ENCODE measurements around the gene RBMXL3. TPM values are rescaled to one million over a fixed set of nuclear protein-coding genes. Genes with fewer than 3 reads are reported as not detected.

Gene RBMXL3
- total and polyA plus RNA-seq, 10 of the 15 experiments (the other 5 are each of a cell fraction or from before 2014, with no cell fraction given) = not detected

- RAD21 ChIA-PET (ENCODE audit: unreplicated experiment) = no interaction called here
- intact Hi-C loops (cut with micrococcal nuclease; ENCODE audit: unreplicated experiment) (no loop called here), in situ Hi-C loops (cut with MboI) (no loop called here)
- POLR2A ChIA-PET = no interaction called here
- H3K36me3 ChIP-seq (ENCODE audit: control insufficient read depth in 2 of 2, insufficient read depth in 2 of 2, low read length in 1 of 2) = no peaks in the 10 kb centered on the region
- no peak overlapping the region for H2AFZ ChIP-seq (ENCODE audit: control insufficient read depth, low read depth, low read length)
- no peaks in the 10 kb centered on the region for H3K79me2 ChIP-seq (ENCODE audit: control insufficient read depth, insufficient read depth, low read length)
- CTCF ChIA-PET = interaction anchor here (1.6 kb wide), 1 partner anchor 17 kb away, joined by 3 read pairs; no protein-coding TSS in a partner anchor
- TF ChIP-seq TARDBP (IDR thresholded peaks at IDR 0.05; ENCODE audit: borderline replicate concordance) = no peak
- TF ChIP-seq FOXM1 (IDR thresholded peaks at IDR 0.05; ENCODE audit: low read depth, low read length) = no peak
- TF ChIP-seq, protein P1, sequence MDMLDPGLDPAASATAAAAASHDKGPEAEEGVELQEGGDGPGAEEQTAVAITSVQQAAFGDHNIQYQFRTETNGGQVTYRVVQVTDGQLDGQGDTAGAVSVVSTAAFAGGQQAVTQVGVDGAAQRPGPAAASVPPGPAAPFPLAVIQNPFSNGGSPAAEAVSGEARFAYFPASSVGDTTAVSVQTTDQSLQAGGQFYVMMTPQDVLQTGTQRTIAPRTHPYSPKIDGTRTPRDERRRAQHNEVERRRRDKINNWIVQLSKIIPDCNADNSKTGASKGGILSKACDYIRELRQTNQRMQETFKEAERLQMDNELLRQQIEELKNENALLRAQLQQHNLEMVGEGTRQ (IDR thresholded peaks at IDR 0.05; ENCODE audit: borderline replicate concordance, low read depth, low read length) = no peak
- TF ChIP-seq SMAD5 (IDR thresholded peaks at IDR 0.05; ENCODE audit: low read depth) = no peak
- TF ChIP-seq SP1 (IDR thresholded peaks at IDR 0.05; ENCODE audit: low read depth, low read length) = no peak
- TF ChIP-seq, protein P2, sequence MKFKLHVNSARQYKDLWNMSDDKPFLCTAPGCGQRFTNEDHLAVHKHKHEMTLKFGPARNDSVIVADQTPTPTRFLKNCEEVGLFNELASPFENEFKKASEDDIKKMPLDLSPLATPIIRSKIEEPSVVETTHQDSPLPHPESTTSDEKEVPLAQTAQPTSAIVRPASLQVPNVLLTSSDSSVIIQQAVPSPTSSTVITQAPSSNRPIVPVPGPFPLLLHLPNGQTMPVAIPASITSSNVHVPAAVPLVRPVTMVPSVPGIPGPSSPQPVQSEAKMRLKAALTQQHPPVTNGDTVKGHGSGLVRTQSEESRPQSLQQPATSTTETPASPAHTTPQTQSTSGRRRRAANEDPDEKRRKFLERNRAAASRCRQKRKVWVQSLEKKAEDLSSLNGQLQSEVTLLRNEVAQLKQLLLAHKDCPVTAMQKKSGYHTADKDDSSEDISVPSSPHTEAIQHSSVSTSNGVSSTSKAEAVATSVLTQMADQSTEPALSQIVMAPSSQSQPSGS (IDR thresholded peaks at IDR 0.05; ENCODE audit: low read length) = no peak
- TF ChIP-seq SUPT20H (IDR thresholded peaks at IDR 0.05; ENCODE audit: borderline replicate concordance, control insufficient read depth, low read depth, low read length) = no peak
- no peak for TF ChIP-seq IRF5 (IDR thresholded peaks at IDR 0.05; ENCODE audit: borderline replicate concordance)
- TF ChIP-seq JUND (IDR thresholded peaks at IDR 0.05; ENCODE audit: low read depth, low read length) = no peak
- no peak for TF ChIP-seq JUNB (IDR thresholded peaks at IDR 0.05)
- no peak for TF ChIP-seq MEF2A (IDR thresholded peaks at IDR 0.05; ENCODE audit: insufficient read depth, low read depth, low read length)
- TF ChIP-seq, protein P3, sequence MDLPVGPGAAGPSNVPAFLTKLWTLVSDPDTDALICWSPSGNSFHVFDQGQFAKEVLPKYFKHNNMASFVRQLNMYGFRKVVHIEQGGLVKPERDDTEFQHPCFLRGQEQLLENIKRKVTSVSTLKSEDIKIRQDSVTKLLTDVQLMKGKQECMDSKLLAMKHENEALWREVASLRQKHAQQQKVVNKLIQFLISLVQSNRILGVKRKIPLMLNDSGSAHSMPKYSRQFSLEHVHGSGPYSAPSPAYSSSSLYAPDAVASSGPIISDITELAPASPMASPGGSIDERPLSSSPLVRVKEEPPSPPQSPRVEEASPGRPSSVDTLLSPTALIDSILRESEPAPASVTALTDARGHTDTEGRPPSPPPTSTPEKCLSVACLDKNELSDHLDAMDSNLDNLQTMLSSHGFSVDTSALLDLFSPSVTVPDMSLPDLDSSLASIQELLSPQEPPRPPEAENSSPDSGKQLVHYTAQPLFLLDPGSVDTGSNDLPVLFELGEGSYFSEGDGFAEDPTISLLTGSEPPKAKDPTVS (IDR thresholded peaks at IDR 0.05; ENCODE audit: low read depth, low read length) = no peak
- TF ChIP-seq ETV6 (conservative IDR thresholded peaks at IDR 0.05 in 1 of 2, IDR thresholded peaks at IDR 0.05 in 1 of 2; ENCODE audit: borderline replicate concordance in 1 of 2, low read depth in 1 of 2) = no peak
- TF ChIP-seq, protein P4, sequence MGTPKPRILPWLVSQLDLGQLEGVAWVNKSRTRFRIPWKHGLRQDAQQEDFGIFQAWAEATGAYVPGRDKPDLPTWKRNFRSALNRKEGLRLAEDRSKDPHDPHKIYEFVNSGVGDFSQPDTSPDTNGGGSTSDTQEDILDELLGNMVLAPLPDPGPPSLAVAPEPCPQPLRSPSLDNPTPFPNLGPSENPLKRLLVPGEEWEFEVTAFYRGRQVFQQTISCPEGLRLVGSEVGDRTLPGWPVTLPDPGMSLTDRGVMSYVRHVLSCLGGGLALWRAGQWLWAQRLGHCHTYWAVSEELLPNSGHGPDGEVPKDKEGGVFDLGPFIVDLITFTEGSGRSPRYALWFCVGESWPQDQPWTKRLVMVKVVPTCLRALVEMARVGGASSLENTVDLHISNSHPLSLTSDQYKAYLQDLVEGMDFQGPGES (IDR thresholded peaks at IDR 0.05) = no peak
- TF ChIP-seq, protein P5, sequence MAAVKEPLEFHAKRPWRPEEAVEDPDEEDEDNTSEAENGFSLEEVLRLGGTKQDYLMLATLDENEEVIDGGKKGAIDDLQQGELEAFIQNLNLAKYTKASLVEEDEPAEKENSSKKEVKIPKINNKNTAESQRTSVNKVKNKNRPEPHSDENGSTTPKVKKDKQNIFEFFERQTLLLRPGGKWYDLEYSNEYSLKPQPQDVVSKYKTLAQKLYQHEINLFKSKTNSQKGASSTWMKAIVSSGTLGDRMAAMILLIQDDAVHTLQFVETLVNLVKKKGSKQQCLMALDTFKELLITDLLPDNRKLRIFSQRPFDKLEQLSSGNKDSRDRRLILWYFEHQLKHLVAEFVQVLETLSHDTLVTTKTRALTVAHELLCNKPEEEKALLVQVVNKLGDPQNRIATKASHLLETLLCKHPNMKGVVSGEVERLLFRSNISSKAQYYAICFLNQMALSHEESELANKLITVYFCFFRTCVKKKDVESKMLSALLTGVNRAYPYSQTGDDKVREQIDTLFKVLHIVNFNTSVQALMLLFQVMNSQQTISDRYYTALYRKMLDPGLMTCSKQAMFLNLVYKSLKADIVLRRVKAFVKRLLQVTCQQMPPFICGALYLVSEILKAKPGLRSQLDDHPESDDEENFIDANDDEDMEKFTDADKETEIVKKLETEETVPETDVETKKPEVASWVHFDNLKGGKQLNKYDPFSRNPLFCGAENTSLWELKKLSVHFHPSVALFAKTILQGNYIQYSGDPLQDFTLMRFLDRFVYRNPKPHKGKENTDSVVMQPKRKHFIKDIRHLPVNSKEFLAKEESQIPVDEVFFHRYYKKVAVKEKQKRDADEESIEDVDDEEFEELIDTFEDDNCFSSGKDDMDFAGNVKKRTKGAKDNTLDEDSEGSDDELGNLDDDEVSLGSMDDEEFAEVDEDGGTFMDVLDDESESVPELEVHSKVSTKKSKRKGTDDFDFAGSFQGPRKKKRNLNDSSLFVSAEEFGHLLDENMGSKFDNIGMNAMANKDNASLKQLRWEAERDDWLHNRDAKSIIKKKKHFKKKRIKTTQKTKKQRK (IDR thresholded peaks at IDR 0.05; ENCODE audit: low read depth, low read length) = no peak
- 10% methylated on average over 1 of the region's 1 CpG for WGBS (ENCODE audit: insufficient coverage, insufficient replicate concordance, low lambda C conversion rate, missing lambda C conversion rate)
- ATAC-seq (no peak), FAIRE-seq (no peak), DNase-seq (ENCODE audit: low read depth, low spot score) (no peak)
- no peak overlapping the region for H3K4me3 ChIP-seq
- H3K9ac ChIP-seq (ENCODE audit: control insufficient read depth, insufficient read depth, low read length) = no peak overlapping the region
- H3K4me1 ChIP-seq (ENCODE audit: control insufficient read depth, insufficient read depth, low read length) = no peaks in the 10 kb centered on the region
- no peaks in the 10 kb centered on the region for H3K27me3 ChIP-seq (replicated peaks in 1 of 2; ENCODE audit: control insufficient read depth in 2 of 2, insufficient read depth in 2 of 2, low read length in 1 of 2)
- no peaks in the 10 kb centered on the region for H3K9me3 ChIP-seq (replicated peaks; ENCODE audit: control insufficient read depth, insufficient read depth, low read length)
- no TSS peak for BruUV-seq (replicated peaks)
- no peaks in the 10 kb centered on the region for H4K20me1 ChIP-seq (ENCODE audit: control insufficient read depth, insufficient read depth)
- SMC1A ChIA-PET (ENCODE audit: uncharacterized antibody, unreplicated experiment) = no interaction called here
- H3K4me2 ChIP-seq (ENCODE audit: control insufficient read depth, insufficient read depth) = no peak overlapping the region
- no peak overlapping the region for H3K27ac ChIP-seq (ENCODE audit: control insufficient read depth, insufficient read depth)
Observed at GRCh38 chrX:115214151-115214550, 24.9 kb downstream of the RBMXL3 start.

Data from GM12878 (cell line).